ENCODE data around the gene TBXA2R.

DNA sequence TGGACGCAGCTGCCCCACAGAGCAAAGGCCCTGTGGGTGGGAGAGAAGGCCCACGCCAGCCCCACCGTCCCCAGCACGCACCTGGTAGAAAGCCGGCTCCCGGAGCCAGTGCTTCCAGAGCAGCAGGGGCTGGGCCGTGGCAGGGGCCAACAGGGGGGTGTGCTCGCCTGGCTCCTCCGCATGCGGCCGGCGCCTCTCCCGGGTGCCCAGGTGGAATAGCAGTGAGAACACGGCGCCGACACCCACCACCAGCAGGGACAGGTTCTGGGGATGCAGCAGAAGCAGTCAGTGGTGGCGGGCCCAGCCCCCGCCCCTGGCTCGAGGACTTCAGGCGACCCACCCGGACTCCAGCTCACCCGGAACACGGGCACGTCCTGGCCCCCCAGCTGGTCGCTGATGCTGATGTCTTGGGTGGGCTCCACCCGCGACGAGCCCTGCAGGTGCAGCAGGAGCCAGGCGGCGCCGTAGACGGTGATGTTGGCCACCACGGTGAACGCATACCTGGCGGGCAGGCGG is 58.9 kb downstream of the TBXA2R start:
- TF ChIP-seq, protein P1, sequence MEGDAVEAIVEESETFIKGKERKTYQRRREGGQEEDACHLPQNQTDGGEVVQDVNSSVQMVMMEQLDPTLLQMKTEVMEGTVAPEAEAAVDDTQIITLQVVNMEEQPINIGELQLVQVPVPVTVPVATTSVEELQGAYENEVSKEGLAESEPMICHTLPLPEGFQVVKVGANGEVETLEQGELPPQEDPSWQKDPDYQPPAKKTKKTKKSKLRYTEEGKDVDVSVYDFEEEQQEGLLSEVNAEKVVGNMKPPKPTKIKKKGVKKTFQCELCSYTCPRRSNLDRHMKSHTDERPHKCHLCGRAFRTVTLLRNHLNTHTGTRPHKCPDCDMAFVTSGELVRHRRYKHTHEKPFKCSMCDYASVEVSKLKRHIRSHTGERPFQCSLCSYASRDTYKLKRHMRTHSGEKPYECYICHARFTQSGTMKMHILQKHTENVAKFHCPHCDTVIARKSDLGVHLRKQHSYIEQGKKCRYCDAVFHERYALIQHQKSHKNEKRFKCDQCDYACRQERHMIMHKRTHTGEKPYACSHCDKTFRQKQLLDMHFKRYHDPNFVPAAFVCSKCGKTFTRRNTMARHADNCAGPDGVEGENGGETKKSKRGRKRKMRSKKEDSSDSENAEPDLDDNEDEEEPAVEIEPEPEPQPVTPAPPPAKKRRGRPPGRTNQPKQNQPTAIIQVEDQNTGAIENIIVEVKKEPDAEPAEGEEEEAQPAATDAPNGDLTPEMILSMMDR (conservative IDR thresholded peaks at IDR 0.05; ENCODE audit: low read length): no peak
- TF ChIP-seq EZH2phosphoT487 (IDR thresholded peaks at IDR 0.05; ENCODE audit: borderline replicate concordance): no peak

All from Loucy (cell line).